ENCODE measurements around the gene CAMK2B. TPM values are rescaled to one million over a fixed set of nuclear protein-coding genes. Genes with fewer than 3 reads are reported as not detected.

CAMK2B gene
- total RNA-seq, 1 experiment from 2014 or later, result 3.1 TPM

DNA sequence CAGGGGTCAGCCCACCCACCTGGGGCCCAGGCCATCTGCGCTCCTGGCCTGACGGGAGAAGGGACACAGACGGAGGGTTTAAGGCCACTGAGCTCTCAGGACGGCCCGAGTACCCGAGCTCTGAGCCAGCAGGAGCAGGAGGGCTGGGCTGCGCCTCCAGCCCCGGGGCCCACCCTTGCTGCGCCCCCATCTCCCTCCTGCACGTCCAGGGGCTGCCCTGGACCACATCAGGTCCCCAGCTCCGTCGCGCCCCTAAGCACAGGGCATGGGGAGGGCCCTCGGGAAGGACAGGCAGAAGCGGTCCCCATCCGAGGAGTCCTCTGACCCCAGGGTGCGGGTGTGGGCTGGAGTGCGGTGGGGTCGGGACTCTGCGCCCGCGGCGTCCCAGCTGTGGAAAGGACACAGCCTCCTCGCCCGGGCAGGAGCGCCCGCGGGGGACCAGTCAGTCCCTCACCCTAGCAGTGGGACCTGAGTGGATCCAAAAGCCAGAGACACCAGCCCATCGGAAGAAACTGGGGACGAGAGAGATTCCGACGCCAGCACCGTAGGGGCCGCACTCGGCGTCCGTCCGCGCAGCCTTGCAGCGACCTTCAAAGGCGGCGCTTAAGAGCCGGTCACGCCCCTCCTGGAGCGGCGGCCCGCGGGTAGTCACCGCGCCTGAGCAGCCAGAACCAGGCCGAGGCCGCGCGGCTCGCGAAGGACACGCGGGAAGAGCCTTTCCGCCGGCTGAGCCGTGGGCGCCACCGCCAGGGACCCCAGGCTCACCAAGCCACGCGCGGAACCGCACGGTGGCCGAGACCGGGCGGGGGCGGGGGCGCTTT lies 15.9 kb downstream of the CAMK2B start:
- no peak for DNase-seq (ENCODE audit: low spot score)

DNA sequence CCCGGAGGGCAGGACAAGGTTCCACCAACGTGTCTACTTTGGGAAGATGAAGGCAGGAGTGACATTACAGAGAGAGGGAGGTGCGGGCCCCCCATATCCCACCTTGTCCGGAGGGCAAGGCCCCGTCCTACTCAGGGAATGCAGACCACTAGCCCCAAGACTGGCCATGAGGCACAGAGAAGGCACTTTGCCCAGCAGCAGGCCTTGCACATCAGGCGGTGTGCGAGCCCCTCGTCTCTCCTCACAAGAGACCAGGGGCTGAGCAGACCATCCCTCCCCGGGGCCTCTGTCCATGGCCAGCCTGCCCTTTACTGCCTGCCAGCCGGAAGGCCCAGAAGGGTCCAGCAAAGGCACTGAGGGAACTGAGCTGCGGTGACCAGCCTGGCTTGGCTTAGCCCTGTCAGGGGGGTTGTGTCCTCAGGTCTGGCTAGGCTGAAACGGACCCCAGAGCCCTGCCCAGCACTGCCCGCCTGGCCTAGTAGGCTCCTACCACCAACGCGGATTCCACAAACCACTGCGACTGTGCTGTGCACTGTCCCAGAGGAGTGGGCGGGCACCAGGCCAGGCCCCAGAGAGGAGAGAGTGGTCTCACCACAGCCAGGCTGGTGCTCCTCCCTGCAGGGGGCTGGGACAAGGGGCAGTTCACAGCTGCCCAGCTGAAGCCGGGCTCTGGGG lies 16.7 kb downstream of the CAMK2B start:
- DNase-seq (ENCODE audit: low spot score), result no peak

GRCh38 chr7:44307905-44308595 lies 17.3 kb downstream of the CAMK2B start:
- DNase-seq (ENCODE audit: low spot score), result no peak

- DNase-seq (ENCODE audit: low spot score), result peak; percentile 82
Observed at GRCh38 chr7:44307301-44307900, 18.0 kb downstream of the CAMK2B start.

DNA sequence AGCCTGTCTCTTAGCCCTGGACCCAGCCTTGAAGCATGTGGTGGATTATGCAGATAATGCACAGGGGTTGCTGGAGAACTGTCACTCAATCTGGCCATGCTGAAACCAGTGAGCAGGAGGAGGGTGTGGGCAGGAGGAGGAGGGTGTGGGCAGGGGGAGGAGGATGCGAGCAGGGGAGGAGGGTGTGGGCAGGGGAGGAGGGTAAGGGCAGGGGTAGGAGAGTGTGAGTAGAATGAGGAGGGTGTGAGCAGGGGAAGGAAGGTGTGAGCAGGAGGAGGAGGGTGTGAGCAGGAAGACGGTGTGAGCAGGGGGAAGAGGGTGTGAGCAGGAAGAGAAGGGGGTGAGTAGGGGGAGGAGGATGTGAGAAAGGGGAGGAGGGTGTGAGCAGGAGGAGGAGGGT lies 18.8 kb downstream of the CAMK2B start:
- no peak for DNase-seq (ENCODE audit: low spot score)

DNA sequence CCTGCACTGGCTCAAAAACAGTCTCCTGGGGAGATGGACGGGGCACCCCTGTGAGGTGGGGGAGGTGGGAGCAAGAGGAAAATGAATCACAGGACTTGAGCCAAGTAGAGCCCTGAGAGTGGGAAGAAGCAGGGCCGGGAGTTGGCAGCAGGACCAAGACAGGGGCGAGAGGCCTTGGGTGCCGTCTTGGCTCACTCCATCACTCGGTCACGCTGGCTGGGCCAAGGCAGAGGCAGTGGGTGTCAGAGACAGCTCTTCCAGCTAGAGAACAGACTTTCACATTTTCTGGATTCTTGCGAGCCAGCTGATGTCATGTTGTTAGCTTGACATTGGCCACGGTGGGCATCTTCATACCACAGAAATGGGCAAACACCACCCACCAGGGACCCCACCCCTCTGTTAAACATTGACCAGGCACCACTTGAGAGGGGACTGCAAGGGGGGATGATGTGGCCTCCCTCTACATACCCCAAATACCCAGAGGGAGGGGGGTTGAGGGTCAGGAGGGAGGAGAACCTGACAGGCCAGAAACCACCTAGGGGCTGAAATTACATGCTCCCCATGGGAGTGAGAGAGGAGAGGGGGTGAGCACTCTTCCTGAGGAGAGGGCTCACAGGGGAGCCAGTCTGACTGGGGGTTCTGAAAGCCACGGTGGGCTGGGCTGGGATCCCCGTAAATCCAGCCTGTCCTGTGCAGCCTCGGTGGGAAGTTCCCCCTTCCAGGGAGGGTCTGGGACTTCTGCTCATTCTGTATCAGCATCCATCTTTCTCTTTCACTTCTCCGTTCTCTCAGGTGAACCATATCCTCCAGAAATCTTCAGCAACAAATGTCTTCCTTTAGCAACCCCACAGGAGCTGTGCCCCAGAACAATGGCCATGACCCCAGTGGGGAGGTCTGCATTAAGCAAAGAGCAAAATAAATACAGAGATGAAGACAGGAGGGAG lies 19.6 kb downstream of the CAMK2B start:
- no peak for DNase-seq (ENCODE audit: low spot score)

DNA sequence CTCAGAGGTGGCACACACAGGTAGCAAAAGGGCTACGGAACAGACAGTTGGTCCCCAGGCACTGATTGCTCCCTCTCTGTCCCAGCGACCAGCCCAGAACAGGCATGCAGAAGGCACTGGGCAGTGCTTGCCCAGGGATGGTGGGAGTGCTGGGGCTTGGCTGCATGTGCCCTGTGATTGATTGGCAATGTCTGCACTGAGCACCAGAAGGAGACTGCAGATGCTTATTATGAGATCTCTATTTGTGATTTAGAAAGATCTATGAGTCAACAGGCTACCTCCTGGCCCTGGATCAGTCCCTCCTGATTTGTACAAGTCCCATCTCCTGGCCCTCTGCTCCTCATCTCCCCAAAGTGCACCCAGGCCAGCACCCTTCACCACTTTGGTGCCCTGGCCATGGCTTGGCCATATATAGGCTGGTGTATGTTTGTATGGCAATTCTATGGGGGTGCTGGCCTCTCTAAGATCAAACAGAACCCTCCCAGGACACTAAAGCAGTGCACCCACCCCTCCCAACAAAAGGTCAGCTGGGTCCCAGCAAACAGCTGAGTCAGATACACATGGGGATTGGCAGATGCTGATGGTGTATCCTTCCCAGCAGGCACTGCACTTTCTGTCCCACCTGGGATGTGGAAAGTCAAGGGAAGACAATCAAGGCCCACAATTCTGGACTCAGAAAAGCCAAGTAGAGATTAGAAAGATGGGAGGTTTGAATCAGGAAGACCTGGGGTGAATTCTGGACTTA lies 30.9 kb downstream of the CAMK2B start:
- no peak for DNase-seq (ENCODE audit: low spot score)

GRCh38 chr7:44293561-44294324 lies 31.7 kb downstream of the CAMK2B start:
- no peak for DNase-seq (ENCODE audit: low spot score)

DNA sequence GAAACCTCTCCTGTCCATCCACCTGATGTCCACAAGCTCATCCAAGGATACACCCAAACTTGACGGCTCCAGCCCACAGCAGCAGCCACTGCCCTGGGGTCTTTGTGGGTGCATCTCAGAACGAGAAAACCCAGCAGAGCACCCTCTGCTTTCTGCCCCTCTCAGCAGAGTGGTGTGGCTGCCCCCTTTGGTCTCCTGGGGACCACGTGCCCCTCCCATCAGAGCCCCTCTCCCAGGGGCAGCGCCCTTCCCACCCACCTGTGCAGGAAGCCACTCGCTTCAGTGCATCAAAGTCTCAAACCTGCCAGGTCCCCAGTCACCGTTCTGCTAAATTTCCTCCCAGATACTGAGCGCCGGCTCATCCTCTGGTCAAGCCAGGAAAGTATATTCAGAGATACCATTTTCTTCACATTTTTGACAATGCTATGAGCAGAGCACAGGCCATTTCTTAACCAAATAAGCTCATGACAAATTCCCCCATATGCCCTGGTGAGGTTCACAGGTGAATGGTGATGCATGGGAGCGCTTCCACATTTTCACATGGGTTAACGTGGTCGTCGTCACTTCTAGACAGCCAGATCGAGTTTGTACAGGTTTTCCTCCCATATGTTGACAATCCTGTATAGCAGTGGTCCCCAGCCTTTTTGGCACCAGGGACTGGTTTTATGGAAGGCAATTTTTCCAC lies 32.4 kb downstream of the CAMK2B start:
- no peak for DNase-seq (ENCODE audit: low spot score)

- no peak for DNase-seq (ENCODE audit: low spot score)
Observed at GRCh38 chr7:44292420-44292817, 33.0 kb downstream of the CAMK2B start.

DNA sequence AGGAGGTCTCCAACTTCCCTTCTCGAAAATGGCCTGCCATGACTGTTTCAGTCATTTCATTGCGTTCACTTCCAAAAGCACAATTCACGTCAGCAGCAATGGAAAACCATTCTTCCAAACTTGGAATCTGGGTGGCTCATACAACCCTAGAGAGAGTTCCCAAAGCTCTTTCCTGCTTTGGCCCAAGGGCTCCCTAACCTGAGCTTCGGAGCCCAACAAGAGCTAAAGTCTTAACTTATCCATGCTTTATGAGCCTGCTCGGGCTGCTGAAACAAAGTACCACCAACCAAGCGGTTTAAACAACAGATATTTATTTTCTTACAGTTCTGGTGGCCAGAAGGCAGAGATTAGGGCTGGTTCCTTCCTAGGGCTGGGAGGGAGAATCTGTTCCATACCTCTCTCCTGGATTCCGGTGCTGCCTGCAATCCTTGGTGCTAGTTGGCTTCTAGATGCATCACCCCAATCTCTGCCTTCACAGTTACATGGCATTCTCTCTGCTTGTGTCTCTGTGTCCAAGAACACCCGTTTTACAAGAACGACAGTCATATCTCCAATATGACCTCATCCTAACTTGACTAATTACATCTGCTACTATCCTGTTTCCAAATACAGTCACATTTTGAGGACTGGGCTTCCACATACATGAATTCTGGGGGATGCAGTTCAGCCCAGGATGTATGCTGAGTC lies 33.5 kb downstream of the CAMK2B start:
- no peak for DNase-seq (ENCODE audit: low spot score)

DNA sequence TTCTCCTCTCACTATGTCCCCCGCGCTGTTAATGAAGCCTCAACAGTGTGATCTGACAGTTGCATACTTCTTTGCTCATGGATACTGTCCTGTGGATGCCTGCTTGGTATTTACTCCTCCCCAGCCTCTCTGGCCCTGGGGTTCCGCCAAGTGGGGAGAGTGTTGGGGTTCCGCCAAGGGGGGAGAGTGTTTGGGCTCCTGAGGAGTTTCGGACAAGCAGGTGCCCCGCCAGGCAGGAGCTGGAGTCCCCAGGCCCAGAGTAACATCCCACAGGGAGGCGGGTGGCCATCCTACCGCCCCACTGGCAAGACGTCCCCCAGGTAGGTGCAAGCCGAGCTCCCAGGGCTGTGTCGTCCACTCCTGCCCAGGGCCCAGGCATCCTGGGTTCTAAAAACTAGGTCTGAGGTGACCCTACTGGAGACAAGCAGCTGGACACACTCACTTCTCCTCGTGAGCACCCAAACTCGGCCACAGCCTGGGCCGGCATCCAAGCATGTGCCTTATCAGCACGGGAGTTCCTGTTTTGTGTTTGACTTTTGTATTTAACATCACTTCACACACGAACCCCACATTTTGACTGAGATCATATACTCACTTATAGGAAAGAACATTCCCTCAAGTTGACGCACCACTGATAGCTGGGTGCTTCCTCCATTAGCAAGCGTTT lies 34.2 kb downstream of the CAMK2B start:
- DNase-seq (ENCODE audit: low spot score), result peak; percentile 17

GRCh38 chr7:44290252-44290620 lies 35.2 kb downstream of the CAMK2B start:
- no peak for DNase-seq (ENCODE audit: low spot score)

GRCh38 chr7:44289341-44290251 lies 35.8 kb downstream of the CAMK2B start:
- no peak for DNase-seq (ENCODE audit: low spot score)

GRCh38 chr7:44288811-44289340 lies 36.5 kb downstream of the CAMK2B start:
- no peak for DNase-seq (ENCODE audit: low spot score)

GRCh38 chr7:44288381-44288685 lies 37.1 kb downstream of the CAMK2B start:
- DNase-seq (ENCODE audit: low spot score), result no peak

Measured in A172 (cell line).